HepG2 (cell line): ENCODE results near the gene RAB29.

ENCODE experiments used
- CEBPG ChIP-seq: IDR thresholded peaks from 2 replicates; pipeline ENCODE4 v1.6.1; 2016
- CREB3 ChIP-seq: sonication (generic); formaldehyde crosslinking; IDR thresholded peaks from 2 replicates; pipeline ENCODE4 v1.5.0; 2020; ENCODE audit warnings: missing genetic modification reagents
- PATZ1 ChIP-seq: sonication (generic); formaldehyde crosslinking; IDR thresholded peaks from 2 replicates; pipeline ENCODE4 v1.4.0; 2020; ENCODE audit warnings: missing genetic modification reagents
- RAD21 ChIP-seq: fragments of 450-650 bp; formaldehyde crosslinking; IDR thresholded peaks from 2 replicates; pipeline ENCODE4 v1.5.0; 2020; ENCODE audit warnings: mild to moderate bottlenecking
- RCOR2 ChIP-seq: IDR thresholded peaks from 2 replicates; pipeline ENCODE4 v1.6.1; 2016; ENCODE audit warnings: missing biosample characterization, missing genetic modification reagents
- REST ChIP-seq, 2 experiments: IDR thresholded peaks; 2 replicates each; pipeline ENCODE4 v1.6.1; 2011 to 2012; ENCODE audit warnings: low read length in 2 of 2, borderline replicate concordance in 1 of 2, low read depth in 1 of 2, mild to moderate bottlenecking in 1 of 2, moderate library complexity in 1 of 2
- ZHX2 ChIP-seq, 2 experiments: sonication (generic) in 1 of 2; formaldehyde crosslinking in 1 of 2; IDR thresholded peaks; 2 replicates each; pipeline versions ENCODE4 v1.6.1 to v1.9.0; 2014 to 2022; ENCODE audit warnings: antibody characterized with exemption in 1 of 2, borderline replicate concordance in 1 of 2, inconsistent platforms in 1 of 2, low read depth in 1 of 2, missing genetic modification reagents in 1 of 2
- ZNF121 ChIP-seq: sonication (generic); formaldehyde crosslinking; IDR thresholded peaks from 2 replicates; pipeline ENCODE4 v1.5.0; 2020; ENCODE audit warnings: mild to moderate bottlenecking, missing genetic modification reagents

- TF ChIP-seq PATZ1 (CRISPR knock-in tag) (no peak), RAD21 (no peak), REST (IDR thresholded peaks at IDR 0.05; ENCODE audit: borderline replicate concordance in 1 of 2, low read depth in 1 of 2, low read length in 2 of 2) (no peak), ZNF121 (CRISPR knock-in tag) (no peak), ZHX2 (IDR thresholded peaks at IDR 0.05; ENCODE audit: low read depth) (no peak), ZHX2 (CRISPR knock-in tag; IDR thresholded peaks at IDR 0.05; ENCODE audit: borderline replicate concordance) (no peak), RCOR2 (no peak), CREB3 (CRISPR knock-in tag) (no peak), CEBPG (no peak)
Measured at GRCh38 chr1:205810448-205811157, 35.3 kb upstream of the RAB29 start.
